H1 (cell line): Measurements from ENCODE around the gene ZBTB20. TPM values are rescaled to one million over a fixed set of nuclear protein-coding genes. Genes with fewer than 3 reads are reported as not detected.

Experiments used
- CHD7 ChIP-seq: fragments of 300-600 bp; sonication (generic); IDR thresholded peaks from 2 replicates; pipeline ENCODE4 v1.7.1; 2012; ENCODE audit warnings: low read length, moderate library complexity, mild to moderate bottlenecking, inconsistent platforms; ENCODE audit not compliant: insufficient replicate concordance
- KDM1A ChIP-seq: fragments of 200-600, 300-600 bp; sonication (generic); IDR thresholded peaks from 2 replicates; pipeline ENCODE4 v1.7.1; 2016; ENCODE audit warnings: mild to moderate bottlenecking, low read length, borderline replicate concordance
- polyA plus RNA-seq, 7 experiments: library from polyadenylated mRNA; depleted of rRNA in 3 of 7; stranded (reverse) in 5 of 7; unstranded in 2 of 7; fragments of >200 nt in 5 of 7; fragments of 200-250 nt in 2 of 7; gene quantifications; 1 replicate in 5 of 7; 2 replicates in 1 of 7; 4 replicates in 1 of 7; pipeline versions ENCODE4 v1.2.1 to v1.2.3, GENCODE V29; 2011 to 2013; ENCODE audit warnings: missing spikeins in 2 of 7, mixed read lengths in 2 of 7
- total RNA-seq: library from RNA; stranded (reverse); fragmentation: NEBNext Ultra II Directional; extraction: Animal tissue kit (Norgen Biotek cat#: 25700); gene quantifications from 2 replicates; pipeline ENCODE4 v1.2.1, GENCODE V29; 2021

Gene ZBTB20
- total and polyA plus RNA-seq, 2 of the 8 experiments (the other 6 are each of a cell fraction or from before 2014, with no cell fraction given): 0.35 to 1.3 TPM

GRCh38 chr3:114856835-114857234 is 290.3 kb downstream of the ZBTB20 start (continued):
- TF ChIP-seq CHD7 (no peak), KDM1A (no peak)
